RWPE2 (cell line): ENCODE data around the gene SMG6.

Experiments used
- ATAC-seq: fragments of 200-7000 bp; cut with Tn5 transposase; 3 replicates; pipeline ENCODE4 v1.9.1; 2021; ENCODE audit warnings: low read depth
- DNase-seq: peaks from one replicate; pipeline ENCODE4 v3.0.0-alpha.2; 2020; ENCODE audit warnings: low spot score
- H3K27ac ChIP-seq: fragments of 450-650 bp; 2 replicates; pipeline ENCODE4 v1.5.1; 2017; ENCODE audit warnings: mild to moderate bottlenecking; ENCODE audit not compliant: poor library complexity, severe bottlenecking
- H3K27me3 ChIP-seq: fragments of 250-450 bp; sonication (Bioruptor Pico); 2 replicates; pipeline ENCODE4 v1.5.1; 2021; ENCODE audit warnings: mild to moderate bottlenecking, moderate library complexity; ENCODE audit not compliant: insufficient read depth, poor library complexity, severe bottlenecking
- H3K36me3 ChIP-seq: fragments of 250-450 bp; sonication (Bioruptor Pico); 2 replicates; pipeline ENCODE4 v1.5.1; 2020; ENCODE audit warnings: low read depth, mild to moderate bottlenecking, moderate library complexity
- H3K4me1 ChIP-seq: fragments of 250-450 bp; sonication (Bioruptor Pico); 2 replicates; pipeline ENCODE4 v1.5.1; 2021; ENCODE audit warnings: mild to moderate bottlenecking, moderate library complexity; ENCODE audit not compliant: insufficient read depth, poor library complexity, severe bottlenecking
- H3K4me3 ChIP-seq: fragments of 250-450 bp; sonication (Bioruptor Pico); 2 replicates; pipeline ENCODE4 v1.5.1; 2021; ENCODE audit warnings: mild to moderate bottlenecking, moderate library complexity; ENCODE audit not compliant: severe bottlenecking
- H3K9me3 ChIP-seq: fragments of 250-450 bp; sonication (Bioruptor Pico); 2 replicates; pipeline ENCODE4 v1.5.1; 2021; ENCODE audit warnings: mild to moderate bottlenecking, moderate library complexity; ENCODE audit not compliant: severe bottlenecking
- TF ChIP-seq, protein P1 (sequence below): fragments of 450-650 bp; IDR thresholded peaks from one replicate; pipeline ENCODE4 v1.5.1; 2017; ENCODE audit warnings: mild to moderate bottlenecking, moderate library complexity; ENCODE audit not compliant: poor library complexity, severe bottlenecking

The SMG6 gene

DNA sequence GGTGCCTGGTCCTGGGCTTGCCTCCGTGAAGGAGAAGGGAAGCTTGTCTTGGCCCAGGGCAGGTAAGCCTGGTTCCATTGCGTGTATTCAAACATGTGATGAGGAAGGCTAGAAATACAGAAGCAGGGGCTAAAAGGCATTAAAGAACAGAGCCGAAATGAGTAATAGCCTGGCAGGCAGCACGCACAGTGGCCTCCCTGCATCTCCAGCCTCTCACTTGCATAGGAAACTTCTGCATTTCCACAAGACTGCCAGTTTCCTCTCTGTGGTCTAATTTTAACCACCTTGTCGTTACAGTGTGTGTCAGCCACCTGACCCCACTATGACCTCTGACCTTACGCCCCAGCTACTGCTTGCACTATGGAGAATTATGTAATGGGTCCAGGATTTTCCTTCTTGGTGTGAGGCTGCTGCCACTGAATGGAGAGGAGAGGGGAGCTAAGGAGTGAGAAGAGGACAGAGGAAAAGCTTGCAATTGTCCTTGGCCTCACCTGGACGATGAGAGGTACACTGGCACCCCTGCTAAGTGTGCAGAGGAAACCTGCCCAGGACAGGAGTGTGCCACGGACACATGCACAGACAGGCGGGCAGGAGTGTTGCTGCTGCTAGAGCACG is 215.9 kb downstream of the SMG6 start:
- TF ChIP-seq, protein P1, sequence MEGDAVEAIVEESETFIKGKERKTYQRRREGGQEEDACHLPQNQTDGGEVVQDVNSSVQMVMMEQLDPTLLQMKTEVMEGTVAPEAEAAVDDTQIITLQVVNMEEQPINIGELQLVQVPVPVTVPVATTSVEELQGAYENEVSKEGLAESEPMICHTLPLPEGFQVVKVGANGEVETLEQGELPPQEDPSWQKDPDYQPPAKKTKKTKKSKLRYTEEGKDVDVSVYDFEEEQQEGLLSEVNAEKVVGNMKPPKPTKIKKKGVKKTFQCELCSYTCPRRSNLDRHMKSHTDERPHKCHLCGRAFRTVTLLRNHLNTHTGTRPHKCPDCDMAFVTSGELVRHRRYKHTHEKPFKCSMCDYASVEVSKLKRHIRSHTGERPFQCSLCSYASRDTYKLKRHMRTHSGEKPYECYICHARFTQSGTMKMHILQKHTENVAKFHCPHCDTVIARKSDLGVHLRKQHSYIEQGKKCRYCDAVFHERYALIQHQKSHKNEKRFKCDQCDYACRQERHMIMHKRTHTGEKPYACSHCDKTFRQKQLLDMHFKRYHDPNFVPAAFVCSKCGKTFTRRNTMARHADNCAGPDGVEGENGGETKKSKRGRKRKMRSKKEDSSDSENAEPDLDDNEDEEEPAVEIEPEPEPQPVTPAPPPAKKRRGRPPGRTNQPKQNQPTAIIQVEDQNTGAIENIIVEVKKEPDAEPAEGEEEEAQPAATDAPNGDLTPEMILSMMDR: no peak
- H3K4me3 ChIP-seq: no peak overlapping the region
- H3K4me1 ChIP-seq: peaks cover 18% of the 10 kb centered on the region
- no peaks in the 10 kb centered on the region for H3K9me3 ChIP-seq
- H3K27me3 ChIP-seq: no peaks in the 10 kb centered on the region
- no peak for ATAC-seq
- no peaks in the 10 kb centered on the region for H3K36me3 ChIP-seq
- no peak overlapping the region for H3K27ac ChIP-seq
- no peak for DNase-seq

DNA sequence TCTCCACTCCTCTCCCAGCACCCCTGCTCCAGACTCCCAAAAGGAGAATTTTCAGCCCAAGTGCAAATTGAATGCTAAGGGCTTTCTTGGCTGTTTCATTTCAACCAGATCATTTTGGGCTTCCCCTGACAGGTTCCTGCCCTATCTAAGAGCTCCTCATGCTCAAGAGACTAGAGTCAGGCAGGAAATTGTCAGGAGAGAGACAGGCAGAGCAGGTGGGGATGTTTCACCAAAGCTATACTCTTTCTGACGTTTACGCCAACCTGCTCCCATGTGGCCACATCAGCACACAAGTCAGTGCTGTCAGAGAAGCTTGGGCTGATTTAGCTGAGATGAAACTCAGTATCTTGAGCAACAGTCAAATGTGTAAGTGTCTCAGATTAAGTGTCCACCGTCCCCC is 217.3 kb downstream of the SMG6 start:
- H3K27ac ChIP-seq: no peak overlapping the region

DNA sequence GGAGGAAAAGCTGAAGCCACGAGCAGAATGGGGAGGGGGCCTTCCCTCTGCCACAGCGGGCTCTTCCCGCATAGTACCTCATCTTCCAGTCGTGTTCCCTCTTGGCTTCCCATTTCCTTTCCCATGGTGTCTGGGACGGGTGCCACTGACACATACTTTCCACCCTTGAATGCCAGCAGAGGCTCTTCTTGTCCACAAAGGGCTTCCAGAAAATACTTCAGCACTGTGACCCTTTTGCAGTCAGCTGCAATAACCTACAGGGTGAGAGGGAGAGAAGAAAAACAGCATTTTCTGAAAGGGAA is 218.0 kb downstream of the SMG6 start:
- H3K27ac ChIP-seq: peak overlapping the region; percentile 38
- TF ChIP-seq, protein P1: no peak
- H3K27me3 ChIP-seq: no peaks in the 10 kb centered on the region
- ATAC-seq (no peak), DNase-seq (no peak)
- peaks cover 6% of the 10 kb centered on the region for H3K36me3 ChIP-seq
- no peaks in the 10 kb centered on the region for H3K9me3 ChIP-seq
- H3K4me1 ChIP-seq: peaks cover 22% of the 10 kb centered on the region
- no peak overlapping the region for H3K4me3 ChIP-seq

More for the DNA sequence above, 217.3 kb downstream of the SMG6 start:
- TF ChIP-seq, protein P1: no peak
- Histone ChIP-seq H3K9me3 (no peaks in the 10 kb centered on the region), H3K4me3 (no peak overlapping the region), H3K36me3 (no peaks in the 10 kb centered on the region), H3K27me3 (no peaks in the 10 kb centered on the region), H3K4me1 (peaks cover 24% of the 10 kb centered on the region)
- ATAC-seq (no peak), DNase-seq (no peak)

DNA sequence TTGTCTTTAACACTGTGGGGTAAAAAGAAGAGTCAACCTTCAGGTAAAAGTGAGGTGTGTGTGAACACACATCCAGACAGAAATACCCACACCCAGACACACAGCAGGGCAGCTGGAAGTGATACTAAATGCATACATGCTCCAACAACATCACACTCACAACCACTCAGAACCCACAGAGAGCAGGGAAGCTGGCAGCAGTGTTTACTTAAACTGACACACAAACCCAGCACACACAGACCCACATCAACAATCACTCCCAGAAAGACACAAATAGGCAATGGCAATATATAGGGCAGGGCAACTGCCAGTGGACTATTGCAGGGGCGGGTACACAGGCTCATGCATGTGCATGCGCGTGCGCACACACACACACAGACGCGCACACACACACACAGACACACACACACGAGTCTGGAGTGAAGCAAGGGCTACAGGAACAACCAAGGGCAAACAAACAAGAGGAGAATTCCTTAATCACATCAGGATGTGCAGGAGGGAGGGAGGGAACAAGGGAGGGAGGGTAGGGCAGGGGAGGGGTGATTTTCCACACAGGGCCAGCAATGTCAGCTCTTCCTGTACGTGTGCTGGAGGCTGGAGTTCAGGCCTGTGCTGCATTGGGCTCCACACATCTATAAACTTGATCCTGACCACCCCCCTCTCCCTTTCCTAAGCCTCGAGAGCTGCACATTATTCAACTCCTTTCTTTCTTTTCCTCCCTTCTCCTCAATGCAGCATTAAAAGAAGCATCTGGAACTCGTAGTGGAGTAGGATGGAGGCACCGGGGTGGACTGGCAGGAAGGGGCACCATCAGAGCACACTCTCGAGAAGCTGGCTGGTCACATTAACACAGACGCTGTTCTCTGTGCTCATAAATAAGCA is 218.6 kb downstream of the SMG6 start:
- peak overlapping the region; percentile 38 for H3K27ac ChIP-seq
- peak; percentile 28; the same call in 2 of the 3 replicates for ATAC-seq
- peaks cover 6% of the 10 kb centered on the region for H3K36me3 ChIP-seq
- H3K27me3 ChIP-seq: no peaks in the 10 kb centered on the region
- no peaks in the 10 kb centered on the region for H3K9me3 ChIP-seq
- TF ChIP-seq, protein P1: no peak
- H3K4me1 ChIP-seq: peaks cover 22% of the 10 kb centered on the region
- no peak overlapping the region for H3K4me3 ChIP-seq
- DNase-seq: no peak
